Stimulated activated CD4-positive, alpha-beta T cell treated with anti-CD3 and anti-CD28 coated beads, Interleukin-12 subunit alpha, Interleukin-12 subunit beta, amount 100 ng/mL, for 24 hours (primary cell): ENCODE data around the gene HAPSTR1.

Experiments
- DNase-seq, 2 experiments: peaks; one replicate each; pipeline ENCODE4 v3.0.0-alpha.2; 2020; ENCODE audit warnings: low read depth in 2 of 2

Gene HAPSTR1

GRCh38 chr16:9123401-9123800 lies 32.0 kb downstream of the HAPSTR1 start:
- no peak for DNase-seq

GRCh38 chr16:9123871-9124270 lies 32.4 kb downstream of the HAPSTR1 start:
- DNase-seq, result no peak

DNA sequence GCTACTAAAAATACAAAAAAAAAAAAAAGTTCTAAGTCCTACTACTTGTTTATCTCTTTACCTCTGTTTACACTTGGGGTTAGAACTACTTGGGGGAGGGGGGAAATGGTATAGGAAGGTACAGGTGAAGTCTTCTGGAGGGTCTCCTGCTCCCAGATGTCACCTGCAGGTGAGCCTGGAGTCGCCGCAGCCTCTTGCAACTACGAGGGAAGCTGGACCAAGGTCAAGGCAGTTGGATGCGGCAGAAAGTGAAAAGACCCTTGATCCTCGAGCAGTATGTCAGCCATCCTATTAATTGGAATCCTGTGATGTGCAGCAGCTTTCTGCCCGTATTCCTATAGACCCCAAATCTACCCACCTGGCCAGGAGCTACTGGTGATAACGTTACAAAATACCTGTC lies 33.0 kb downstream of the HAPSTR1 start:
- no peak for DNase-seq

GRCh38 chr16:9124908-9125584 lies 33.6 kb downstream of the HAPSTR1 start:
- DNase-seq, result no peak

DNA sequence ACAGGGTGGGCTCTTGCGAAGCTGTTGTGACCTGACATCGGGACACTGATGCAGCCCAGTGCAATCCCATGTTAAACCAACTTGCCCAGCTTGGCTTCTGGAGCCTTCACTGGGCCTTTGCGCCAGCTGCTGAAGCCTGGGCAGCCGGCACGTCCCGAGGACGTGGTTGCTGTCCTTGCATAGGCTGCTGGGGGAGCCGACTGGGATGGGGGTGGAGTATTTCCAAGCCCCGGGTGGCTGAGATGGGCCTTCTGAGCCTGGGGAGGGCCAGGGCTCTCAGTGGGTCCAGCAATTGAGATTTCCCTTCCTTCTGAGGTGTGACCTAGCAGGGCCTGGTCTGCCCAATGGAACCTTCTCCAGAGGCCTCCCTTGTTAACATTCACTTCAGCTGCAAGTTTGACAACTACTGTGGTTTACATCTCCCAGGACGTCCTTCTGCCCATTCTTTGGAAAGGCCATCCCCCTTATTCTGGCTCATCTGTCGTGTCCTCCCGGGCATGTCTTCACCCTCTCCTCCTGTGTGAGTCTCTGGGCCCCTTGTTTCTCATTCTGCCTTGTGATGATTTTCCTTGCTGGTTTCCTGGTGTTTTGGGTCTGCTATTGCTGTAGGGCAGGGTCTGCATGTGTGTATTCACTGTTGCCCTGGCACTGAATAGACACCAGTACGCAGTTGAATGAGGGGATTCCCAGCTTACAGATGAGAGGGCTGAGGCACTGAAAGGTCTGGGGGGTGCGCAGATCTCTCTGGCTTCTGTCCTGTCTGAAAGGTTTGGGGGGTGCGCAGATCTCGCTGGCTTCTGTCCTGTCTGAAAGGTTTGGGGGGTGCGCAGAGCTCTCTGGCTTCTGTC lies 34.4 kb downstream of the HAPSTR1 start:
- no peak for DNase-seq

DNA sequence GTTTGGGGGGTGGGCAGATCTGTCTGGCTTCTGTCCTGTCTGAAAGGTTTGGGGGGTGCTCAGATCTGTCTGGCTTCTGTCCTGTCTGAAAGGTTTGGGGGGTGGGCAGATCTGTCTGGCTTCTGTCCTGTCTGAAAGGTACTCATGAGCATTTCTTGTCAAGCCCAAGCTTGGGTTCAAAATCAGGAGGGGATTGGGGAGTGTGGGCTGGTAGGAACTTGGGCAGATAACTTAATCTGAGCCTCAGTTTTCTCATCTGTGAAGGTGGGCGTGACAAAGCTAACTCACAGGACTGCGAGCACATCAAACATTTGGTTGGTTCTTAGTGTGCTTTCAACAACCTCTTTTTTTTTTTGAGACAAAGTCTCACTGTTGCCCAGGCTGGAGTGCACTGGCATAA lies 35.2 kb downstream of the HAPSTR1 start:
- DNase-seq, result no peak

GRCh38 chr16:9128346-9129342 lies 37.2 kb downstream of the HAPSTR1 start:
- no peak for DNase-seq

DNA sequence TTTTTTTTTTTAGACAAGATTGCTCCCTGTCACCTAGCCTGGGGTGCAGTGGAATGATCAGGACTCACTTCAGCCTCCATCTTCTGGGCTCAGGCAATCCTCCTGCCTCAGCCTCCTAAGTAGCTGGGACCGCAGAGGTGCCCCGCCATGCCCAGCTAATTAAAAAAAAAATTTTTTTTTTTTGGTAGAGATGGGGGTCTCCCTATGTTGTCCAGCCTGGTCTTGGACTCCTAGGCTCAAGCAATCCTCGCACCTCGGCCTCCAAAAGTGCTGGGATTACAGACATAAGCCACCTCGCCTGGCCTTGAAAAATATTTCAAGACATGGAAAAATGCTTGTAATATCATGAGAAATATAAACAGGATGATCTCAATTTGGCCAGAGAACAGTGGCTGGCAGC lies 42.9 kb downstream of the HAPSTR1 start:
- DNase-seq, result no peak

GRCh38 chr16:9134739-9135138 lies 43.3 kb downstream of the HAPSTR1 start:
- DNase-seq, result peak; percentile 34 to 45

DNA sequence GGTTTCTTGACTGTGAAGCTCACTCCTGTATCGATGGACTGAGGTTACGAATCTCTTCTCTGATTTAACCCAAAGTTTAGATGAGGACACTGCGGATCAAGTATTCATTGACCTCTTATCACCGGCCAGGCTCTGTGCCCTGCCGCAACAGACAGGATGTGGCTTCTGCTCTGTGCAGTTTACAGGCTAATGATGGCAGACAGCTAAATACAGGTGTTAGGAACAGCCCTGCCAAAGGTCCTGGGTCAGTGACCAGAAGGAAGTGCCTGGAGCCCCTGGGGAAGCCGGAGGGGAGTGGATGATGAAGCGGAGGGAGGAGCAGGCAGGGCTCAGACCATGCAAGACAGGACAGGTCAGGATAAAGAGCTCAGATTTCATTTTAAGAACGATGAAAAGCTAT lies 44.4 kb downstream of the HAPSTR1 start:
- no peak for DNase-seq

- DNase-seq, result no peak
These were observed 45.2 kb downstream of the HAPSTR1 start for GRCh38 chr16:9136596-9136995.

- no peak for DNase-seq
These were observed 46.7 kb downstream of the HAPSTR1 start for GRCh38 chr16:9138021-9138680.

DNA sequence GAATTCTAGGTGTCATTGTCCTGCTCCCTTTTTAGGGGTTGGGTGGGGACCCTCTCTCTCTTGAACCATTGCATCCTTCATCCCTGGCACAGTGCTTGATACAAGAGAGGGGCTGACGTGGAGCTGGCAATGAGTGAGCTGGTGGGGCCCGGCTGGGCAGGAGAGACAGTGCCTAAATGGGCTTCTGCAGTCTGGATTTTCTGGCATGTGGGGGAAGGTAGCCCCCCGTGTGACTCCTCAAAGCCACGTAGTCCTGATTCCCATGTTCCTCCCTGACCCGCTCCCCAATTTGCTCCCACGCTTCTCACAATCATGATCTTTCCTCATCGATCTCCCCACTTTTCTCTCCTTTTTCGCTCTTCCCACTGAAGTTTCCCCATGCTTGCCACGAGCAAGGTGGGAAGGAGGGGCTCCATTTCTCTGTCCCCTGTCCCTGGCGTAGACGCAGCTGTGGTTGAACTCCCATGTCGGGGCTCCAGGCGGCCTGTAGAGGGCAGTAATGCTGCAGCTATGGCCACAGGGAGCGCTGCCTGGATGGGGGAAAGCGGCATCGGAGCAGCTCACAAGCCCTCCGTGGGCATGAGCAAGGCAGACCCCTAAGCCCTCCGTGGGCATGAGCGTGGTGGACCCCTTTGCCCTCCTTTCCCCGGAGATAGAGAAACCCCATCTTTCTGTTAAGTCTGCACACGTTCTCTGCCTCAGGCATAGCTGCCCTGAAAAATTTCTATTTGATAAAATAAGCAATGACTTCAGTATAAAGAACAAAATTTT lies 47.5 kb downstream of the HAPSTR1 start:
- DNase-seq, result peak; percentile 37 to 66

DNA sequence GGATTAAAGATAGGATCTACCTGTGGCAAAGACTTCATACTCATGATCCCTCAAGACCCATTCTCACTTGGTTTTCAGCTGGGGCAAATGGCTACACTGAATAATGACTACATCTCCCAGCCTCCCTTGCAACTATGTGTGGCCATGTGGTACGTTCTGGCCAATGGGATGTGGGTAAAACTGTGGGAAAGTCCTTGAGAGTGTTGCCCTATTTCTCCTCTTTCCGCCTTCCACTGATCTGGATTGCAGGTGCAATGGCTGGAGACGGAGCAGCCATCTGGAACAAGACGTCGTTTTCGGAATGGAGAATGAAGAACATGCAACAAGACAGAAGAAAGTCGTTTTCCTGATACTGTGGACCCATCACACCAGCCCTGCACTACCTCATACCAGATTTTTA lies 48.5 kb downstream of the HAPSTR1 start:
- no peak for DNase-seq
